Neural progenitor cell (in vitro differentiated cells): ENCODE results near the gene TEX10. TPM values are rescaled to one million over a fixed set of nuclear protein-coding genes. Genes with fewer than 3 reads are reported as not detected.

Experiments used
- DNase-seq: peaks from one replicate; pipeline ENCODE4 v3.0.0-alpha.2; 2016; ENCODE audit warnings: low spot score
- H2AFZ ChIP-seq: fragments of 200-600 bp; sonication (generic); replicated peaks from 2 replicates; pipeline ENCODE4 v1.6.1; 2016; ENCODE audit warnings: antibody characterized with exemption
- H3F3A ChIP-seq: fragments of 200-600 bp; sonication (generic); 2 replicates; pipeline ENCODE4 v1.6.1; 2016; ENCODE audit warnings: antibody characterized with exemption, low read depth
- H3K27ac ChIP-seq: fragments of 200-600 bp; sonication (generic); 2 replicates; pipeline ENCODE4 v1.5.1; 2016; ENCODE audit warnings: mild to moderate bottlenecking
- H3K27me3 ChIP-seq: fragments of 200-600 bp; sonication (generic); 2 replicates; pipeline ENCODE4 v1.6.1; 2016; ENCODE audit warnings: mild to moderate bottlenecking, moderate library complexity
- H3K36me3 ChIP-seq: fragments of 200-600 bp; sonication (generic); 2 replicates; pipeline ENCODE4 v1.5.1; 2016
- H3K4me1 ChIP-seq: fragments of 200-600 bp; sonication (generic); 2 replicates; pipeline ENCODE4 v1.6.1; 2016; ENCODE audit warnings: mixed run types
- H3K4me2 ChIP-seq: fragments of 200-600 bp; sonication (generic); 2 replicates; pipeline ENCODE4 v1.6.1; 2016
- H3K4me3 ChIP-seq: fragments of 200-600 bp; sonication (generic); 2 replicates; pipeline ENCODE4 v1.5.1; 2016
- H3K79me2 ChIP-seq: fragments of 200-600 bp; sonication (generic); 2 replicates; pipeline ENCODE4 v1.6.1; 2016; ENCODE audit warnings: low read depth
- H3K9ac ChIP-seq: fragments of 200-600 bp; sonication (generic); 2 replicates; pipeline ENCODE4 v1.6.1; 2016
- H3K9me3 ChIP-seq: fragments of 200-600 bp; sonication (generic); 2 replicates; pipeline ENCODE4 v1.5.1; 2016; ENCODE audit warnings: low read depth
- H4K20me1 ChIP-seq: fragments of 200-600 bp; sonication (generic); 2 replicates; pipeline ENCODE4 v1.6.1; 2016; ENCODE audit warnings: low read depth
- H3K27ac Mint-ChIP-seq: 3 replicates; pipeline ENCODE4 v1.8.0; 2021; ENCODE audit warnings: mixed read lengths
- H3K27me3 Mint-ChIP-seq: 2 replicates; pipeline ENCODE4 v1.8.0; 2022; ENCODE audit warnings: low read depth, mild to moderate bottlenecking, inconsistent platforms, moderate library complexity, mixed read lengths; ENCODE audit not compliant: insufficient read depth
- H3K36me3 Mint-ChIP-seq: 3 replicates; pipeline ENCODE4 v1.8.0; 2021; ENCODE audit warnings: mixed read lengths
- H3K4me1 Mint-ChIP-seq: 3 replicates; pipeline ENCODE4 v1.8.0; 2021; ENCODE audit warnings: mixed read lengths
- H3K4me3 Mint-ChIP-seq: 3 replicates; pipeline ENCODE4 v1.8.0; 2021; ENCODE audit warnings: mild to moderate bottlenecking, moderate library complexity, mixed read lengths
- H3K9me3 Mint-ChIP-seq: 3 replicates; pipeline ENCODE4 v1.8.0; 2020; ENCODE audit warnings: mixed read lengths
- EZH2 ChIP-seq: fragments of 200-600 bp; sonication (generic); IDR thresholded peaks from 2 replicates; pipeline ENCODE4 v1.6.1; 2017; ENCODE audit warnings: antibody characterized with exemption, mild to moderate bottlenecking, moderate library complexity
- EZH2phosphoT487 ChIP-seq: fragments of 200-600 bp; sonication (generic); IDR thresholded peaks from 2 replicates; pipeline ENCODE4 v1.6.1; 2017; ENCODE audit warnings: antibody characterized with exemption
- total RNA-seq: library from RNA; depleted of rRNA; stranded (reverse); fragments of >200 nt; gene quantifications from 2 replicates; pipeline ENCODE4 v1.2.3, GENCODE V29; 2015; ENCODE audit warnings: low replicate concordance
- TF ChIP-seq, protein P1 (sequence below): fragments of 200-600 bp; sonication (generic); IDR thresholded peaks from 2 replicates; pipeline ENCODE4 v1.5.1; 2017; ENCODE audit warnings: antibody characterized with exemption, mild to moderate bottlenecking

Gene TEX10
- total RNA-seq, 1 donor from 2014 or later = 71.8 TPM

GRCh38 chr9:100294806-100295205 lies 57.9 kb downstream of the TEX10 start:
- H3K27ac Mint-ChIP-seq = no peak overlapping the region
- no peak for DNase-seq
- no peaks in the 10 kb centered on the region for H3K9me3 Mint-ChIP-seq

GRCh38 chr9:100294341-100294740 lies 58.4 kb downstream of the TEX10 start:
- H3K27me3 Mint-ChIP-seq = no peaks in the 10 kb centered on the region
- Histone ChIP-seq H3K27ac (no peak overlapping the region), H3K9ac (no peak overlapping the region), H3K9me3 (no peaks in the 10 kb centered on the region), H3K79me2 (no peaks in the 10 kb centered on the region), H3K4me3 (no peak overlapping the region), H3K36me3 (peaks cover 9% of the 10 kb centered on the region), H3K4me2 (no peak overlapping the region), H3F3A (no peaks in the 10 kb centered on the region), H4K20me1 (peaks cover 8% of the 10 kb centered on the region), H3K27me3 (no peaks in the 10 kb centered on the region), H2AFZ (no peak overlapping the region), H3K4me1 (no peaks in the 10 kb centered on the region)
- H3K4me1 Mint-ChIP-seq = peaks cover 18% of the 10 kb centered on the region
- peaks cover 55% of the 10 kb centered on the region for H3K36me3 Mint-ChIP-seq
- H3K27ac Mint-ChIP-seq = no peak overlapping the region
- H3K4me3 Mint-ChIP-seq = no peak overlapping the region
- no peak for DNase-seq
- H3K9me3 Mint-ChIP-seq = no peaks in the 10 kb centered on the region
- no peak for TF ChIP-seq EZH2
- TF ChIP-seq EZH2phosphoT487 = no peak
- TF ChIP-seq, protein P1, sequence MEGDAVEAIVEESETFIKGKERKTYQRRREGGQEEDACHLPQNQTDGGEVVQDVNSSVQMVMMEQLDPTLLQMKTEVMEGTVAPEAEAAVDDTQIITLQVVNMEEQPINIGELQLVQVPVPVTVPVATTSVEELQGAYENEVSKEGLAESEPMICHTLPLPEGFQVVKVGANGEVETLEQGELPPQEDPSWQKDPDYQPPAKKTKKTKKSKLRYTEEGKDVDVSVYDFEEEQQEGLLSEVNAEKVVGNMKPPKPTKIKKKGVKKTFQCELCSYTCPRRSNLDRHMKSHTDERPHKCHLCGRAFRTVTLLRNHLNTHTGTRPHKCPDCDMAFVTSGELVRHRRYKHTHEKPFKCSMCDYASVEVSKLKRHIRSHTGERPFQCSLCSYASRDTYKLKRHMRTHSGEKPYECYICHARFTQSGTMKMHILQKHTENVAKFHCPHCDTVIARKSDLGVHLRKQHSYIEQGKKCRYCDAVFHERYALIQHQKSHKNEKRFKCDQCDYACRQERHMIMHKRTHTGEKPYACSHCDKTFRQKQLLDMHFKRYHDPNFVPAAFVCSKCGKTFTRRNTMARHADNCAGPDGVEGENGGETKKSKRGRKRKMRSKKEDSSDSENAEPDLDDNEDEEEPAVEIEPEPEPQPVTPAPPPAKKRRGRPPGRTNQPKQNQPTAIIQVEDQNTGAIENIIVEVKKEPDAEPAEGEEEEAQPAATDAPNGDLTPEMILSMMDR = no peak

More at GRCh38 chr9:100294806-100295205, 57.9 kb downstream of the TEX10 start:
- H3K27ac ChIP-seq = no peak overlapping the region
- H3K36me3 Mint-ChIP-seq = peaks cover 54% of the 10 kb centered on the region
- no peak overlapping the region for H3K9ac ChIP-seq
- H3K27me3 Mint-ChIP-seq = no peaks in the 10 kb centered on the region
- H3F3A ChIP-seq = no peaks in the 10 kb centered on the region
- H4K20me1 ChIP-seq = peaks cover 12% of the 10 kb centered on the region
- no peak overlapping the region for H2AFZ ChIP-seq
- H3K79me2 ChIP-seq = no peaks in the 10 kb centered on the region
- peaks cover 11% of the 10 kb centered on the region for H3K36me3 ChIP-seq
- no peaks in the 10 kb centered on the region for H3K4me1 ChIP-seq
- no peak overlapping the region for H3K4me3 Mint-ChIP-seq
- no peaks in the 10 kb centered on the region for H3K27me3 ChIP-seq
- H3K4me3 ChIP-seq = no peak overlapping the region
- H3K4me1 Mint-ChIP-seq = peaks cover 20% of the 10 kb centered on the region
- H3K9me3 ChIP-seq = no peaks in the 10 kb centered on the region
- no peak for TF ChIP-seq EZH2
- no peak for TF ChIP-seq EZH2phosphoT487
- TF ChIP-seq, protein P1 = no peak
- no peak overlapping the region for H3K4me2 ChIP-seq

DNA sequence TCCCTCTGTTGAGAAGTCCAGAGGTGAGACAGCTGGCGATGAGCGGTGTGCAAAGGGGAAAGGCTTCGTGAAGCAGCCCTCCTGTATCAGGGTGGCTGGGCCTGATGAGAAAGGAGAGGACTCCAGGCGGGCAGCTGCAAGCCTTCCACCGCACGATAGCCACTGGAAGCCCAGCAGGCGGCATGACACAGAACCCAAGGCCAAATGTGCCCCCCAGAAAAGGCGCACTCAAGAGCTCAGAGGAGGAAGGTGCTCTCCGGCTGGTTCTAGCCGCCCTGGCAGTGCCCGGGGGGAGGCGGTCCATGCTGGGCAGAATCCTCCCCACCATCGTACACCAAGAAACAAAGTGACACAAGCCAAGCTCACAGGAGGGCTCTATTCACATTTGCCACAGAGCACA lies 60.3 kb downstream of the TEX10 start:
- H3K4me3 Mint-ChIP-seq = no peak overlapping the region

More for the DNA sequence above, 60.3 kb downstream of the TEX10 start:
- Histone ChIP-seq H3K79me2 (no peaks in the 10 kb centered on the region), H3K27ac (no peak overlapping the region), H3F3A (no peaks in the 10 kb centered on the region), H3K36me3 (peaks cover 13% of the 10 kb centered on the region), H3K4me1 (no peaks in the 10 kb centered on the region), H3K4me2 (no peak overlapping the region), H3K4me3 (no peak overlapping the region), H2AFZ (no peak overlapping the region), H3K27me3 (no peaks in the 10 kb centered on the region), H3K9ac (no peak overlapping the region), H3K9me3 (no peaks in the 10 kb centered on the region), H4K20me1 (peaks cover 4% of the 10 kb centered on the region)
- Mint-ChIP-seq H3K9me3 (peaks cover 7% of the 10 kb centered on the region), H3K36me3 (peaks cover 59% of the 10 kb centered on the region), H3K4me1 (peaks cover 1% of the 10 kb centered on the region), H3K27ac (no peak overlapping the region), H3K27me3 (no peaks in the 10 kb centered on the region)
- DNase-seq = no peak
- TF ChIP-seq, protein P1 = no peak
